ENCODE results near the gene EPN3. TPM values are rescaled to one million over a fixed set of nuclear protein-coding genes. Genes with fewer than 3 reads are reported as not detected.

The EPN3 gene
- total RNA-seq, 4 donors from 2014 or later: 3.0 to 17.3 (median 13.0) TPM

GRCh38 chr17:50558581-50558940 is 26.0 kb downstream of the EPN3 start:
- TF ChIP-seq CTCF (IDR thresholded peaks at IDR 0.05) (no peak), POLR2A (IDR thresholded peaks at IDR 0.05) (no peak)
- DNase-seq: no peak
- Histone ChIP-seq H3K27me3 (peaks cover 0 to 36% of the 10 kb centered on the region in 2 donors), H3K9me3 (no peaks in the 10 kb centered on the region), H3K36me3 (peaks cover 0 to 7% (median 0%) of the 10 kb centered on the region in 3 donors), H3K4me1 (peaks cover 0 to 37% (median 30%) of the 10 kb centered on the region in 4 donors), H3K4me3 (peak overlapping the region in 2 of 4 donors; percentile 60 to 80), H3K27ac (no peak overlapping the region)

DNA sequence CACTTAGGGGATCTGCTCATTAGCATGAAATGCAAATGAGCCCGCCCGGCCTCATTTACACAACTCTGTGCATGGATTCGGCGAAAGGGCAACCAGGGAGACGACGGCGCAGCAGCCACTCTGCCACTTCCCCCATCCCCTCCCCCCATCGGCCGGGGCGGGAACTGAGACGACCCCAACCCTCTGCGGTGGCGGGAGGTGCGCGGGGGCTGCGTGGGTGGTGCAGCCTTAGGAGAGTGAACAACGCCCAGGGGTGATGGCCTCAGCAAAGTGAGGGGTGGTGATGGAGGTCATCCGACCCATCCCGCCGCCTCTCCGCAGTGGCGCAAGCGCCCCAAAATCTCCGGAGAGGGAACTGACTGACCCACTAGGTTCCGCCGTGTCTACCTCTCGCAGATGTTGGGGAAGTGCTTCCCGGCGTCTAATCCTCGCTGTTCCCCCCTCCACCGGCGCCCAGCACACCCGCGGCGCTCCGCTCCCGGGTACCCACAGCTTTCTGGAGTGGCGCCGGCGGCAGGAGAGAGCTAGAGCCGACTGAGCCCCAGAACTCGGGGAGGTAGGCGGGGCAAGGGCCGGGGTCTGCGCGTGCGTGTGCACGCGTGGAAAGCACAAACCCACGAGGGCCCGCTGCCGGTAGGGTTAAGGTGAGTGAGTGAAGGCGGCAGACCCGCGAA is 26.5 kb downstream of the EPN3 start:
- peak overlapping the region in 2 of 4 donors; percentile 60 to 80 for H3K4me3 ChIP-seq
- peaks cover 0 to 7% (median 0%) of the 10 kb centered on the region in 3 donors for H3K36me3 ChIP-seq
- H3K9me3 ChIP-seq: no peaks in the 10 kb centered on the region
- peak in 1 of 3 donors; percentile 36 for DNase-seq
- no peak for TF ChIP-seq CTCF (IDR thresholded peaks at IDR 0.05)
- no peak for TF ChIP-seq POLR2A (IDR thresholded peaks at IDR 0.05)
- H3K4me1 ChIP-seq: peaks cover 0 to 37% (median 30%) of the 10 kb centered on the region in 4 donors
- H3K27ac ChIP-seq: no peak overlapping the region
- peaks cover 0 to 36% of the 10 kb centered on the region in 2 donors for H3K27me3 ChIP-seq

DNA sequence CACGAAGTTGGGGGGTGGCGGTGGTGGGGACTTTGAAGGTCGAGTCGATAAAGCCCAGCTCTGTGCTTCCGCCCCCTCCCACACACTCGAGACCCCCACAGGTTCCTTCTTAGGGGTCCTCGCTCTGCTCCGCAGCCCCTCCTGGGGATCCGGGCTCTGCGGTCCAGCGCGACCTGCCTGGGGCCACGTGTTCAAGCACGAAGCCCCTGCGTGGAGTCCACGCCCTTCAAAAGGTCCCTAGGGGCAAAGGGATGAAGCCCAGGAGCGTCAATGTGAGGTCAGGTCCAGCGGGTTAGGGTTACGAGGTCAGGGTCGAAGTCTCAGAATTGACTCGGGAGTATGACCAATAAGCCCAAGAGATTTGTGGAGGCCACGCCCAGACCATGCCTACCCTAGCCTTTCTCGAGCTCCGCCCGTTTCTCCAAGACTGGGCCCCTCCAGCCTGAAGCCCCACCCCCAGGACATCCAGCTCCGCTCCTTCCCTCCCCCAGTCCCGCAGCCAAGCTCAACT is 27.2 kb downstream of the EPN3 start:
- no peak overlapping the region for H3K27ac ChIP-seq
- DNase-seq: peak; percentile 32 to 76 (median 63)
- H3K4me1 ChIP-seq: peaks cover 0 to 37% (median 30%) of the 10 kb centered on the region in 4 donors
- H3K4me3 ChIP-seq: peak overlapping the region; percentile 31 to 80 (median 57)
- peaks cover 0 to 36% of the 10 kb centered on the region in 2 donors for H3K27me3 ChIP-seq
- peaks cover 0 to 7% (median 0%) of the 10 kb centered on the region in 3 donors for H3K36me3 ChIP-seq
- no peak for TF ChIP-seq POLR2A (IDR thresholded peaks at IDR 0.05)
- no peak for TF ChIP-seq CTCF (IDR thresholded peaks at IDR 0.05)
- H3K9me3 ChIP-seq: no peaks in the 10 kb centered on the region

GRCh38 chr17:50560185-50560824 is 27.8 kb downstream of the EPN3 start, which contains the start of gene CACNA1G:
Gene CACNA1G (plus strand): TSS chr17:50560715. CDS start chr17:50561460, 745 bp downstream.
- H3K4me1 ChIP-seq: peaks cover 0 to 39% (median 30%) of the 10 kb centered on the region in 4 donors
- H3K27ac ChIP-seq: peak within 1 kb of the TSS in 1 of 4 donors; percentile 38
- H3K4me3 ChIP-seq: peak within 1 kb of the TSS; percentile 31 to 80 (median 57)

More at GRCh38 chr17:50560185-50560824, 27.8 kb downstream of the EPN3 start, which contains the start of gene CACNA1G:
- TF ChIP-seq POLR2A (IDR thresholded peaks at IDR 0.05) (no peak), CTCF (IDR thresholded peaks at IDR 0.05) (no peak)
- Histone ChIP-seq H3K9me3 (no peaks in the 10 kb centered on the region), H3K27me3 (peaks cover 0 to 36% of the 10 kb centered on the region in 2 donors), H3K36me3 (peaks cover 0 to 5% (median 0%) of the 10 kb centered on the region in 3 donors)
- peak; percentile 82 to 94 (median 93) for DNase-seq
